ENCODE data around the gene MEAF6. TPM values are rescaled to one million over a fixed set of nuclear protein-coding genes. Genes with fewer than 3 reads are reported as not detected.

MEAF6 gene
- total RNA-seq, 1 experiment from 2014 or later, result 51.6 TPM

- peak; percentile 75 for DNase-seq
- Mint-ChIP-seq H3K36me3 (ENCODE audit: insufficient read depth in 1 of 3, low read depth in 3 of 3) (peaks cover 9 to 29% (median 25%) of the 10 kb centered on the region in 3 experiments; a peak in 6 of 7 replicates), H3K4me1 (peaks cover 17 to 18% of the 10 kb centered on the region in 2 experiments), H3K4me3 (peak overlapping the region; percentile 90 to 97), H3K9me3 (no peaks in the 10 kb centered on the region), H3K27me3 (ENCODE audit: low read depth) (peaks cover 7% of the 10 kb centered on the region), H3K27ac (peak overlapping the region; percentile 20 to 90 (median 84); a peak in 4 of 7 replicates)
- Histone ChIP-seq H3K18ac (ENCODE audit: insufficient read length, low read depth, low read length) (no peak overlapping the region), H4K5ac (ENCODE audit: insufficient read length, low read depth, low read length) (no peak overlapping the region), H3K23me2 (ENCODE audit: insufficient read length, low read depth, low read length, poor library complexity, severe bottlenecking) (peaks cover 7% of the 10 kb centered on the region), H3K79me2 (ENCODE audit: insufficient read depth, low read length) (no peaks in the 10 kb centered on the region), H3K14ac (ENCODE audit: insufficient read depth, low read length) (no peak overlapping the region), H3K23ac (ENCODE audit: insufficient read length, low read depth, low read length) (no peak overlapping the region), H2BK120ac (ENCODE audit: low read depth, low read length, poor library complexity, severe bottlenecking) (no peak overlapping the region), H2BK5ac (ENCODE audit: insufficient read length, low read length) (no peak overlapping the region), H2BK15ac (ENCODE audit: low read depth, low read length) (no peak overlapping the region), H4K8ac (replicated peaks; ENCODE audit: insufficient read length, low read depth, low read length) (no peak overlapping the region), H4K91ac (ENCODE audit: insufficient read length, low read depth, low read length) (no peak overlapping the region), H3K4me2 (ENCODE audit: insufficient read depth, insufficient read length, low read length) (peak overlapping the region; percentile 89), H2AK5ac (ENCODE audit: insufficient read length, low read length) (no peak overlapping the region), H3K56ac (ENCODE audit: insufficient read length, low read depth, low read length) (no peak overlapping the region), H3T11ph (ENCODE audit: low read length) (no peak overlapping the region), H4K20me1 (ENCODE audit: control insufficient read depth, insufficient read depth, insufficient read length) (no peaks in the 10 kb centered on the region), H3K4me1 (ENCODE audit: insufficient read depth, low read length) (no peaks in the 10 kb centered on the region), H2BK12ac (ENCODE audit: insufficient read length, low read depth, low read length) (no peak overlapping the region), H3K27me3 (ENCODE audit: insufficient read depth, low read length) (no peaks in the 10 kb centered on the region), H3K4ac (ENCODE audit: low read depth, low read length) (no peak overlapping the region), H2AFZ (ENCODE audit: low read length) (no peak overlapping the region), H3K79me1 (ENCODE audit: insufficient read depth, low read depth, low read length, poor library complexity, severe bottlenecking) (no peaks in the 10 kb centered on the region), H2BK20ac (ENCODE audit: low read depth, low read length, poor library complexity, severe bottlenecking) (no peak overlapping the region), H3K9ac (ENCODE audit: extremely low read depth, insufficient read length, low read length) (no peak overlapping the region), H3K9me3 (ENCODE audit: control insufficient read depth, low read depth, low read length) (no peaks in the 10 kb centered on the region), H3K27ac (ENCODE audit: insufficient read length, low read depth, low read length) (no peak overlapping the region)
- no CpG with 5 or more reads among the region's 26 CpGs for WGBS (ENCODE audit: extremely low coverage, insufficient read length, low lambda C conversion rate)
- no peak for TF ChIP-seq CTCF (conservative IDR thresholded peaks at IDR 0.05)
Measured at GRCh38 chr1:37513795-37514349, 694 bp downstream of the MEAF6 start.
